Psoas muscle (tissue), 8 donors: ENCODE results near the gene WDR7. TPM values are rescaled to one million over a fixed set of nuclear protein-coding genes. Genes with fewer than 3 reads are reported as not detected.

Experiments used
- ATAC-seq, 4 donors: fragments of 200-7000 bp; cut with Tn5 transposase; one replicate each; pipeline ENCODE4 v1.9.1; 2020; ENCODE audit warnings: moderate library complexity in 3 of 4, mild to moderate bottlenecking in 2 of 4
- DNase-seq, 2 donors: peaks; one replicate each; pipeline ENCODE4 v3.0.0-alpha.2; 2020
- H3K27ac ChIP-seq: fragments of 200-600 bp; one replicate; pipeline ENCODE4 v1.8.0; 2022
- H3K27me3 ChIP-seq, 3 donors: fragments of 200-600 bp in 1 of 3; one replicate each; pipeline versions ENCODE4 v1.6.1 to v1.8.0; 2013 to 2022; ENCODE audit warnings: low read length in 2 of 3, mild to moderate bottlenecking in 2 of 3, moderate library complexity in 1 of 3; ENCODE audit not compliant: insufficient read depth in 3 of 3
- H3K36me3 ChIP-seq, 2 donors: fragments of 200-600 bp in 1 of 2; one replicate each; pipeline versions ENCODE4 v1.6.1 to v1.8.0; 2013 to 2022; ENCODE audit warnings: low read depth in 1 of 2, mild to moderate bottlenecking in 1 of 2, moderate library complexity in 1 of 2; ENCODE audit not compliant: insufficient read depth in 1 of 2
- H3K4me1 ChIP-seq: fragments of 200-600 bp; one replicate; pipeline ENCODE4 v1.8.0; 2022
- H3K4me3 ChIP-seq: fragments of 200-600 bp; one replicate; pipeline ENCODE4 v1.8.0; 2022; ENCODE audit warnings: mild to moderate bottlenecking
- H3K9me3 ChIP-seq: fragments of 200-600 bp; one replicate; pipeline ENCODE4 v1.8.0; 2022
- WGBS, 3 donors: extraction: QIAGEN DNeasy Blood & Tissue Kit; methylation state at CpG; one replicate each; pipeline versions ENCODE4 v1.1.6 to v1.1.7; 2013; 5-methylcytosine and 5-hydroxymethylcytosine counted together
- intact Hi-C, 2 donors: fragments of 100-400 bp; cut with DNase I; formaldehyde crosslinking; loops; one replicate each; pipeline versions ENCODE4 v1.11.0 to v1.14.2; 2022
- polyA plus RNA-seq, 3 donors: library from polyadenylated mRNA; stranded (reverse); fragments of 200-250 nt; gene quantifications; one replicate each; pipeline ENCODE4 v1.2.3, GENCODE V29; 2013
- total RNA-seq, 4 donors: library from RNA; stranded (reverse); fragmentation: NEBNext Ultra II Directional in 2 of 4; extraction: Animal tissue kit (Norgen Biotek cat#: 25700) in 2 of 4; gene quantifications; one replicate each; pipeline versions ENCODE4 v1.2.1 to v1.2.4, GENCODE V29; 2021 to 2023
- TF ChIP-seq, protein P1 (sequence below): fragments of 200-600 bp; IDR thresholded peaks from one replicate; pipeline ENCODE4 v1.8.0; 2022; ENCODE audit warnings: antibody characterized with exemption
- donor health status: healthy with polysubstance abuse.
- donor health status: DM: no; HTN: no; CAD: no; lungs with moderate emphysema.
- donor health status: Bipolar disorder and iron deficiency.
- donor health status: healthy.
- donor health status: DM: yes; HTN: yes; CAD: no.
- donor health status: DM: no; HTN: no; CAD: no.
- donor health status: DM: no; HTN: no; CAD: no.
- donor health status: DM: yes; HTN: yes; CAD: no.

Gene WDR7
- total and polyA plus RNA-seq, 7 donors, result 2.6 to 24.4 (median 15.5) TPM

DNA sequence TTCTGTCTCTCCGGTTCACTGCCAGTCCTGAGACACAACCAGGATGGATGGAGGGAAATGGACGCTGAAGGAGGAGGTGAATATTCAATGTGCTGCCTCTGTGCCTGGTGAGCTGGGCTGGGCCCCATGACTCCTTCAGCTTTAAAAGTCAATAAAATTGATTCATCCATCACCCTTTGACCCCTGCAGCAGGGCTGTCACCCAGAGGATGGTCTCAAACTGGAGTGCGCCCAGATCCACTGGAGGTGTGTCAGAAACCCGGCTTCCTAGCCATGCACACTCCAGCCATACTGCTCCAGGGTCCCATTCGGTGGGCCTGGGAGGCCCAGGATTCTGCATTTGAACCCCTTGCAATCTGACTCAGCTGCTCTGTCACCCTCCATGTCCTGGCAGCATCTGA lies 401.6 kb downstream of the WDR7 start:
- no peaks in the 10 kb centered on the region for H3K4me1 ChIP-seq
- H3K9me3 ChIP-seq, result no peaks in the 10 kb centered on the region
- TF ChIP-seq, protein P1, sequence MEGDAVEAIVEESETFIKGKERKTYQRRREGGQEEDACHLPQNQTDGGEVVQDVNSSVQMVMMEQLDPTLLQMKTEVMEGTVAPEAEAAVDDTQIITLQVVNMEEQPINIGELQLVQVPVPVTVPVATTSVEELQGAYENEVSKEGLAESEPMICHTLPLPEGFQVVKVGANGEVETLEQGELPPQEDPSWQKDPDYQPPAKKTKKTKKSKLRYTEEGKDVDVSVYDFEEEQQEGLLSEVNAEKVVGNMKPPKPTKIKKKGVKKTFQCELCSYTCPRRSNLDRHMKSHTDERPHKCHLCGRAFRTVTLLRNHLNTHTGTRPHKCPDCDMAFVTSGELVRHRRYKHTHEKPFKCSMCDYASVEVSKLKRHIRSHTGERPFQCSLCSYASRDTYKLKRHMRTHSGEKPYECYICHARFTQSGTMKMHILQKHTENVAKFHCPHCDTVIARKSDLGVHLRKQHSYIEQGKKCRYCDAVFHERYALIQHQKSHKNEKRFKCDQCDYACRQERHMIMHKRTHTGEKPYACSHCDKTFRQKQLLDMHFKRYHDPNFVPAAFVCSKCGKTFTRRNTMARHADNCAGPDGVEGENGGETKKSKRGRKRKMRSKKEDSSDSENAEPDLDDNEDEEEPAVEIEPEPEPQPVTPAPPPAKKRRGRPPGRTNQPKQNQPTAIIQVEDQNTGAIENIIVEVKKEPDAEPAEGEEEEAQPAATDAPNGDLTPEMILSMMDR, result no peak
- no peaks in the 10 kb centered on the region for H3K27me3 ChIP-seq
- WGBS, 3 donors, result 83 to 95% (median 90%) methylated on average over 5 of the region's 5 CpGs
- DNase-seq (no peak), ATAC-seq (no peak)
- no peak overlapping the region for H3K27ac ChIP-seq
- no peaks in the 10 kb centered on the region for H3K36me3 ChIP-seq
- intact Hi-C loops, result no loop called here
- H3K4me3 ChIP-seq, result no peak overlapping the region

DNA sequence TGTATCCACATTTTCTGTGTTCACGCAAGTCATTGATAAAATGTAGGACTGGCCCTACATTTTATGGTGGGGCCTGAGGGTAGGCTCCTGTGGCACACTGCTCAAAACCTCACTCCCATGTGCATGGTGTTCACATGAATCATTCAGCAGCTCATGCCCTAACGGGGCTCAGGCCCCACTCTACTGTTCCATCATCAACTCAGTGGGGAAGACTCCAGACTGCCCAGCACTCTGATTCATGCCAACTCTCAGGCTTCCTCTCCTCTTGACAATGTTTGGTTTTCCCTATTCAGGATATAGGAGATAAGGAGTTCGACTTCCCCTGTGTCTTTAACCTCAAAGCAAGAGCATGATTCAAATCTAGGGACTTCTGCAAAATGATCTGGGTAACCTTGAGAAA lies 403.7 kb downstream of the WDR7 start:
- intact Hi-C loops, result no loop called here
- TF ChIP-seq, protein P1, result no peak
- WGBS, 3 donors, result 76 to 79% (median 77%) methylated on average over 3 of the region's 3 CpGs
- Histone ChIP-seq H3K27ac (no peak overlapping the region), H3K9me3 (no peaks in the 10 kb centered on the region), H3K36me3 (no peaks in the 10 kb centered on the region), H3K27me3 (no peaks in the 10 kb centered on the region), H3K4me3 (no peak overlapping the region), H3K4me1 (no peaks in the 10 kb centered on the region)
- DNase-seq, result no peak
- no peak for ATAC-seq

DNA sequence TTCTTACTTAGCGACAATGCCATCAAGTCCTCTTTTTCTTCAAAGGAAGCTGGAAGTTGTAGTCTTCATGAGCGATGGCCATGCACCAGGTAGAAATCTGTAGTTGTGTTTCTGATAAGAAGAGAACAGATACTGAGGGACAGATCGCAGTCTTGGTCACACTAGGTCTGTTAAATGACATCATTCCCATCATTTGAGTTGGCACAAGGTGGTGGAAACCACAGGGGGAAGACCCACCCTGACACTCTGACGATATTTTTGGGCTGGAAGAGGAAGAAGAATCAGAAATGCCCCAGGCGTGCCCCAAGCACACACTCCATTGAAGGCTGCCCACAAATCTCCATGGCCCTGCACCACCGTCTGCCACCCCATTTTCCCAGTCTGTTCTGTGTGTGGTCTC lies 406.7 kb downstream of the WDR7 start:
- no peak for ATAC-seq
- no peaks in the 10 kb centered on the region for H3K27me3 ChIP-seq
- intact Hi-C loops, result no loop called here
- H3K9me3 ChIP-seq, result no peaks in the 10 kb centered on the region
- H3K4me3 ChIP-seq, result no peak overlapping the region
- no peaks in the 10 kb centered on the region for H3K36me3 ChIP-seq
- H3K27ac ChIP-seq, result no peak overlapping the region
- TF ChIP-seq, protein P1, result no peak
- DNase-seq, result no peak
- WGBS, 3 donors, result 84 to 91% (median 88%) methylated on average over 6 of the region's 6 CpGs
- H3K4me1 ChIP-seq, result no peaks in the 10 kb centered on the region

DNA sequence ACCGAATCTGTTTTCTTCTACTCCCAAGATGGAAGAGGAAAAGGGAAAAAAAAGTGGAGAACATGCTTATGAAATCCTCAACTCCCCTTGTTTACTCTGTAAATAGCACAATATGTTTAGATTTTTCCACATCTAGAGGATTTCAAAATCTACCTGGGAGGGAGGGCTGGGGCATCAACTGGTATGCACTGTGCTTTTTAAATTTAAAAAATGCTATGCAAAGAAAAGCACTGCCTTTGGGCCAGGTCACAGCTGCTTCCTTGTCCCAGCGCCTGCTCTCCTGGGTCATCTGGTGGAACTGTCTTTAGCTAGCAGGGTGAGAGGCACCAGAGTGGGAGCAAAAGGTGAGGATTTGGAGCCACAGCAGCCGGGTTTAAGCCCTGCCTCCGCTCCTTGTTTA lies 407.6 kb downstream of the WDR7 start:
- WGBS, 3 donors, result 72 to 79% (median 75%) methylated on average over 4 of the region's 4 CpGs
- no peak for ATAC-seq
- no peak for DNase-seq
- intact Hi-C loops, result no loop called here
- no peaks in the 10 kb centered on the region for H3K9me3 ChIP-seq
- no peaks in the 10 kb centered on the region for H3K27me3 ChIP-seq
- no peaks in the 10 kb centered on the region for H3K36me3 ChIP-seq
- no peak overlapping the region for H3K4me3 ChIP-seq
- H3K27ac ChIP-seq, result no peak overlapping the region
- TF ChIP-seq, protein P1, result no peak
- no peaks in the 10 kb centered on the region for H3K4me1 ChIP-seq

DNA sequence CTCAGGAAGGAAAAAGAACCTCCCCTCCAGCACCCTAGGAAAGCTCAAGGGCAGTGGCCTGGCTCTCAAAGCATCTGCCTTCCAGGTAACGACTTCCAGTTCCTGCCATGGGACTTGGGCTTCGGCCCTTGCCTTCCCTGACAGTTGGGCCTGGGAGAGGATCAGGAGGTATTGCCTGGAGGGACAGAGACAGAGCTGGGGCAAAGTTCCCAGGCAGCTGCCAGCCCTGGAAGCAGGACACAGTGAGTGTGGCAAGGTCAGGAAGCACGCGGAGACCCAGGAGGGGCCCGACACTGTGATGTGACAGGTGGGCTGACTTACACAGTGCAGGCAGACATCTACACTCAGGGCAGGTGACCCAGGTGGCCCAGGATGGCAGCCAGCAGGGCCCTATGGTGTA lies 408.2 kb downstream of the WDR7 start:
- Histone ChIP-seq H3K36me3 (no peaks in the 10 kb centered on the region), H3K27me3 (no peaks in the 10 kb centered on the region), H3K4me3 (no peak overlapping the region), H3K4me1 (no peaks in the 10 kb centered on the region), H3K27ac (no peak overlapping the region), H3K9me3 (no peaks in the 10 kb centered on the region)
- DNase-seq, result no peak
- 23 to 45% (median 31%) methylated on average over 5 of the region's 5 CpGs for WGBS, 3 donors
- no peak for ATAC-seq
- TF ChIP-seq, protein P1, result no peak
- intact Hi-C loops, result no loop called here
